Endothelial cell of umbilical vein (primary cell): ENCODE data around the gene CD63.

Experiments used
- CTCF ChIP-seq, 2 donors: IDR thresholded peaks; 1 replicate in 1 of 2; 2 replicates in 1 of 2; pipeline ENCODE4 v1.5.1; 2011; ENCODE audit warnings: low read length in 2 of 2, mild to moderate bottlenecking in 2 of 2, moderate library complexity in 2 of 2, control low read depth in 1 of 2, inconsistent platforms in 1 of 2, low read depth in 1 of 2; ENCODE audit not compliant: insufficient read depth in 1 of 2; ENCODE audit errors: extremely low read depth in 1 of 2
- JUN ChIP-seq: IDR thresholded peaks from 2 replicates; pipeline ENCODE4 v1.6.1; 2011; ENCODE audit warnings: borderline replicate concordance, low read depth; ENCODE audit not compliant: insufficient read length, insufficient read depth
- POLR2AphosphoS5 ChIP-seq: IDR thresholded peaks from 2 replicates; pipeline ENCODE4 v1.6.1; 2012; ENCODE audit warnings: low read depth, mild to moderate bottlenecking, control low read depth, low read length, moderate library complexity; ENCODE audit not compliant: insufficient read depth

GRCh38 chr12:55711786-55712553 is 16.8 kb downstream of the CD63 start:
- TF ChIP-seq CTCF (IDR thresholded peaks at IDR 0.05; ENCODE audit: extremely low read depth in 1 of 2, insufficient read depth in 1 of 2, low read depth in 1 of 2, low read length in 2 of 2) (no peak), POLR2AphosphoS5 (no peak), JUN (no peak)
